Stimulated activated naive CD4-positive, alpha-beta T cell treated with Interleukin-2 at 50 U/mL for 16 hours (primary cell): ENCODE measurements around the gene TBC1D22A.

Experiments
- DNase-seq: peaks from one replicate; lab custom pipeline; 2025; lab: John Stamatoyannopoulos, UW

Gene TBC1D22A

DNA sequence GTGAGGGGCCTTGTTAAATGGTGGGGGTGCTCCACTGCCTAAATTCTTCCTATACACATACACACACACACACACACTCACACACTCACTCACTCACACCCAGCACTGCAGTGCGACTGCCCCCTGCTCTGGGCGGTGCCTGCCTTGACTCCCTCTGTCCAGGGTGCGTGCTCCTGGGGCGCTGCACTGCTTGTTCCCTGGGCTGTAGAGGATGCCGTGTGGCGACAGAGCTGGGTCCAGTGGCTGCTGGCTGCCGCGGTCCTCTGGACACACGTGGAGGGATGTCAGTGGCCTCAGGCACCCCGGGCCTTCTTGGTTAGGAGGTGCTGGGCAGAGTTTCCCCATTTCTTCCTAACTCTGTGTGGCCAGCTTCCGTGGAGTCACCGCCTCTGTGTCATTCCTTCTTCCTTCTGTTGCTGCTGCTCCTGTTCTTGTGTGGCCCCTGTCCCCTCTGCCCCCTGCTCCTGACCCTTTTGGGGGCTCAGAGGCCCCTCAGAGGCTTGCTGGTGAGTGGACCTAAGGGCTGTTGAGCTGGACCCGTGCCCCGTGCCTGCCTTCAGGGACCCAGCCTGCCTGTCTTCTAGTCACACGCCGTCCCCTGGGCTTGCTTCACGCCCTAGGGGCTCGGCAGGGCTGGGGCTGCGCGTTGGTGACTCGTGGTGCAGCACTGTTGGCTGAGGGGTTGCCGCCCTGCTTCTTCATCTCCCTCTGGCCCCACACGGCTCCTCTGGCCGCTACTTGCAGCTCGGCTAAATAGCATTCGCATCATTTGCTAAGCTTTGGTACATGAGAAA is 147.0 kb downstream of the TBC1D22A start:
- DNase-seq: no peak

- no peak for DNase-seq
Observed at GRCh38 chr22:46910624-46911023, 148.2 kb downstream of the TBC1D22A start.

- no peak for DNase-seq
Observed at GRCh38 chr22:46911346-46911745, 148.9 kb downstream of the TBC1D22A start.

GRCh38 chr22:46913351-46913750 is 150.9 kb downstream of the TBC1D22A start:
- DNase-seq: no peak

DNA sequence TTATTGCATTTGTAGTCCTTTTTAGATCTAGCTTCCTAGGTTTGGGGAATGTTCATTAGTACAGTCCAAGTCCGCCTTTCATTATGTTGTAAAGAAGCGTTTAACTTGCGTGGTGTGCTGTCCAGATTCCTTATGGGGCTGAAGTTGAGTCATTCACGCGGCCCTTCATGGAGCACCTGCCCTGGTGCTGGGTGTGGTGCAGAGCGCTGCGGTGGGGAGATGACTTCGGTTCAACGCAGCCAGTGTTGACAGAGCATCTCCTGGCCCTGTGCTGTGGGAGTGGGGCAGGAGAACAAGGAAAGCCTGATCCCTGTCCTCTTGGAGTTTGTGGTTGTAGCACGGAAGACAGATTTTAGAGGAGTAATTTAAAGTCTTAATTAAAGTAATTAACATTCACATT is 152.0 kb downstream of the TBC1D22A start:
- DNase-seq: no peak

- DNase-seq: no peak
Observed at GRCh38 chr22:46914916-46915894, 152.8 kb downstream of the TBC1D22A start.

DNA sequence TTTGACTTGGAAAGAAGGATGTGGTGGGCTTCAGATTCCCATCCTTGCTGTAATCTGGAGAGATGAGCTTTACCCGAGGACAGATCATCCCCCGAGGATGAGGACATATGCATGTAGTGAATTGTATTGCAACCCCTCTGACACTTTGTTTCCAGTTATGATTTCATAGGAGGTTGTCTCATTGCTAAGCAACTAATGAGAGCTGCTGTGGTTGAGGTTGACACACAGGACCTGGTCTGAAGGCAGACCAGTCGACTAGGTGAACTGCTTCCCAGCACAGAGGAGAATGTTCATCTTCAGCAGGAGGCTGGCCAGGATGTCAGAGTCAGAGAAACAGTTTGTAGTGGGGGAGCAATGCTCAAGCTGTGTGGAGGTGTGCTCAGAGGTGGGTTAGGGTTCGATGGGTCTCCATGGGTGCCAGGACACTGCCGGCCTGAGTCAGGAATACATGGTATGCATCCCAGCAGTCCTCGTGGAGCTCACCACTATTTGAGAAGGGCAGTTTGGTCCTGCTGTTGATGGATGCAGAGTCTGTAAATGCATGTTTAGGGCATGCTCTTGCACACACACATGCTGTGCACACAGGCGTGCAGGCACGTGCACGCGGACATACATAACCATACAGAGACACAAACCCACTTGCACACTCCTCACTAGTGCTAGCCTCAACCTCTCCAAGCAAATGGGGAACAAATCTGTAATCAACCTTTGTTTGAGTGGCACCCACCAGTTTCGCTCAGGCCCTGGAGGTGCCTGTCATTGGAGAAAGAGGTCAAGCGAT is 153.7 kb downstream of the TBC1D22A start:
- no peak for DNase-seq

GRCh38 chr22:46916886-46917770 is 154.7 kb downstream of the TBC1D22A start:
- no peak for DNase-seq

DNA sequence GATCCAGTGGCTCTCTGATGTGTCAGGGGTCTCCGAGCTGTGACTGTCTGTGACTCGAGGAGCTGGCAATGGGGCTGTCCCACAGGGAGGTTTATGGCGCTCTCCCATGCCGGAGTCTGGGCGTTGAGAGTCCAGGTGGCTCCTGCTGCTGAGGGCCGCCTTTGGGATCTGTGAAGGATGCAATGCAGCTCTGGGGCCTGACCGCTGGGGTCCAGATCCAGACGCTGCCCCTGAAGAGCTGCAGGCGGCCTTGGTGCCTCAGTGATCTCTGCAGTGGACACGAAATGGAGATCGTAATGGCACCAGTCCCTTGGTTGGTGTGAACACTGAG is 155.3 kb downstream of the TBC1D22A start:
- DNase-seq: no peak

GRCh38 chr22:46918197-46918596 is 155.7 kb downstream of the TBC1D22A start:
- DNase-seq: no peak

- DNase-seq: no peak
Observed at GRCh38 chr22:46922037-46922436, 159.6 kb downstream of the TBC1D22A start.

DNA sequence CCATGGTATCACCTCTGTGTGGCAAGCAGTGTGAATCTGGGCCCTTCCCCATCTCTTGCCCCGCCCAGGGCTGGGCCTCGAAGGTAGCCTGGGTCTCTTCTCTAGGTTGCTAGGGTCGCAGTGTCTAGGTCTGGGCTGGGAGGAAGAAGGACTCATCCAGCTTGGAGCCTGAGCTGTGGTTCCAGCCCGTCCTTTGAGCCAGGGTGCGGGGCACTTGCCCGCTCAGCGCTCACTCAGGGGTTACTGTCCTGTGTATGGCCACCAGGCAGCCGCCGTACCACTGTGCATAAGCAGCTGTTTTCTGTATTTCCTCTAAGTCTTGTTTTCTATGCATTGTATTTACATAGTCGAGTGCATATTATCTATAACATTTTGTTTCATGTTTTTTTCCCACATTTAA is 160.9 kb downstream of the TBC1D22A start:
- no peak for DNase-seq

DNA sequence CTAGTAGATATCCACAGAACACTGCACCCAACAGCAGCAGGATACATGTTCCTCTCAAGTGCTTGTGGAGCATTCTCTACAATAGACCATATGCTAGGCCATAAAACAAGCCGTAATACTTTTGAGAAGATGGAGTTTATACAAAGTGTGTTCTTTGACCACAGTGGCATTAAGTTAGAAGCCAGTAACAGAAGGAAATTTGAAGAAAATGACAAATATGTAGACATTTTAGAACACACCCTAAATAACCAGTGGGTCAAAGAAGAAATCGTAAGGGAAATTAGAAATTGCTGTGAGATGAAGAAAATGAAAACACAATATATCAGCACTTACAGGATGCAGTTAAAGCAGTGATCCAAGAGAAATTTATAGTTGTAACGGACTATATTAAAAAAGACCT is 163.4 kb downstream of the TBC1D22A start:
- no peak for DNase-seq

DNA sequence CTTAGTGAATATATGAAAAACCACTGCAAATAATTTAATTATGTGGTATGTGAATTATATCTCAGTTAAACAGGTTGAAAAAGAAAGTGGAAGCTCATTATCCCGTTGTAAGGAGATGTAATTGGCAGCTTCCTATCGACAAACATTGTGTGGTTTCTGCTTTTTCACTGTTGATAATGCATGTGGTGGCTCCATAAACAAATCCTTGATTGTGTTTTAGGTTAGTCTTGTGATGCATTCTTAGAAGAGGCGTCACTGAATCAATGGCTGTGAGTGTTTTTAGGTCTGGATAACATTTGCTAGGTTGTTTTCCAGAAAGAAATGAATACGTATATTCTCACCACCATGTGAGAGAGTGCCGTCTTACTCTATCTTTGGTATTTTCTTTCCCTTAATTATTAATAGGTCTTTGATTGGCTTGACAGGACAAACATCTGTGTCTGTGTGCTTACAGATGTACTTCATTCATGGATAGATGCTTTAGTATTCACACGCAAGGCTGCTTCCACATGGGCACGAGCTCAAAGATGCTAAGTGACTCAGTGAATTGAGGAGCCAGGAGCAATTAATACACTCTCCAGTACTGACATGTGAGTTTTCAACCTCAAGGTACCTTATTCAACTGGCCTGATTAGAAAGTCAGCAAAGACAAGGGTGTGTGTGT is 166.7 kb downstream of the TBC1D22A start:
- no peak for DNase-seq

GRCh38 chr22:46929710-46930204 is 167.3 kb downstream of the TBC1D22A start:
- DNase-seq: no peak

- no peak for DNase-seq
Observed at GRCh38 chr22:46931414-46931813, 169.0 kb downstream of the TBC1D22A start.

- DNase-seq: no peak
Observed at GRCh38 chr22:46931881-46932280, 169.4 kb downstream of the TBC1D22A start.

DNA sequence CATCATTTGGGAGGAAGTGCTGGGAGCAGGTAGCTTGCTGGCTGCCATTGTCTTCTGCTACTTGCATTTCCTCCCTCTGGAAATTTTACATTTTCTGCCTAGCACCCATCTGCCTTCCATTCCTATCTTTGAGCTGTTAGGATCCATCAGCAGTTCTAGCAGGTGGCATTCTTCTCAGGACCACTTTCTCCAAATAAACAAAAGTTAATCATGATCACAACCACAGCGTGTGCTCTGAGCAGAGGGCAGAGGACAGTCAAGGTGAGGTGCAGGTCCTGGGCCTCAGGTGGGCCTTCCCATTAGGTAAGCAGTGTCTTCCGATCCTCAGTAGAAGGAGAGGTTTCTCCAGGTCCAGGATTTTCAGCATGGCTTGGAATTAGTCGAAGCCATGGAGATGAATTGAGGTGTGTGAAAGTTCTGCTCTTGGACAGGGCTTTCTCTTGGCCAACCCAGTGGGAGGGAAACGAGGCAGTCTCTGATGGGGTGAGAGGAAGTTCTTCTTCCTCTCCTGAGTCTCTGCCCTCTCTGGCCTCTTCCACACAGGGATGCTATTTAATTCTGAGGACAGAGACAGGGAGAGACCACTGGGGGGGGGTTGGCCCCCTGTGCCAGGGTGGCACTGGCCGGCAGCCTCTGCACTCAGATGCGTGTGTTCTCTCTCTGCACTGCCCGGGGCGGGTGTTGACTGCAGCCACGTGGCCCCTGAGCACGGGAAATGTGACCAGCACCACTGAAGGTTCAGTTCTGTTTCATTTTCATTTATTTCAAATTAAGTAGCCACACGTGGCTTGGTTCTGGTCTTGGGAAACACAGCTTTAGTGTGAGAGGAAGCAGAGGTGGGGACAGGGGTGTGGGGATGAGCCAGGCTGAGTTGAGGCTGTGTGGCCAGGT is 170.8 kb downstream of the TBC1D22A start:
- DNase-seq: no peak

- no peak for DNase-seq
Observed at GRCh38 chr22:46934172-46934745, 171.8 kb downstream of the TBC1D22A start.
